H1 (cell line): Measurements from ENCODE around the gene HADHA. TPM values are rescaled to one million over a fixed set of nuclear protein-coding genes. Genes with fewer than 3 reads are reported as not detected.

ENCODE experiments used
- CTCF ChIA-PET: fragments of 300-600 bp; sonication (Branson Sonifier 250); formaldehyde crosslinking; loops from one replicate; lab custom pipeline; 2021; ENCODE audit not compliant: partially characterized antibody; lab: Charles Lee
- POLR2A ChIA-PET: fragments of 300-600 bp; sonication (Branson Sonifier 250); formaldehyde crosslinking; loops from one replicate; lab custom pipeline; 2021; ENCODE audit warnings: inconsistent platforms; ENCODE audit not compliant: partially characterized antibody; lab: Charles Lee
- DNase-seq, 2 experiments: peaks; one replicate each; pipeline versions ENCODE4 v3.0.0 to v3.0.0-alpha.2; 2010 to 2022; ENCODE audit warnings: low spot score in 2 of 2, low read depth in 1 of 2, mixed read lengths in 1 of 2
- FAIRE-seq: peaks from 2 replicates; lab custom pipeline; 2011; peaks lifted over from hg19 to GRCh38; lab: Jason Lieb, UNC
- H2AFZ ChIP-seq: 2 replicates; pipeline ENCODE4 v1.8.1; 2012; ENCODE audit warnings: low read length, inconsistent platforms
- H2AK5ac ChIP-seq: 2 replicates; pipeline ENCODE4 v1.6.1; 2013; ENCODE audit warnings: low read depth, low read length
- H2BK120ac ChIP-seq: replicated peaks from 2 replicates; pipeline ENCODE3; 2013; ENCODE audit warnings: low read depth, low read length, inconsistent platforms
- H2BK12ac ChIP-seq: 2 replicates; pipeline ENCODE4 v1.6.1; 2013; ENCODE audit warnings: low read depth, low read length
- H2BK15ac ChIP-seq: 2 replicates; pipeline ENCODE4 v1.6.1; 2013; ENCODE audit warnings: low read length
- H2BK20ac ChIP-seq: 2 replicates; pipeline ENCODE4 v1.6.1; 2013; ENCODE audit warnings: low read length
- H2BK5ac ChIP-seq: 2 replicates; pipeline ENCODE4 v1.6.1; 2013; ENCODE audit warnings: low read depth, low read length
- H3K14ac ChIP-seq: 2 replicates; pipeline ENCODE4 v1.6.1; 2013; ENCODE audit warnings: inconsistent platforms; ENCODE audit not compliant: insufficient read length
- H3K18ac ChIP-seq: 2 replicates; pipeline ENCODE4 v1.6.1; 2013; ENCODE audit warnings: low read length; ENCODE audit errors: extremely low read depth
- H3K23ac ChIP-seq: 2 replicates; pipeline ENCODE4 v1.6.1; 2013; ENCODE audit warnings: inconsistent platforms; ENCODE audit not compliant: insufficient read length
- H3K23me2 ChIP-seq: 2 replicates; pipeline ENCODE4 v1.6.1; 2013; ENCODE audit warnings: low read depth, low read length
- H3K27ac ChIP-seq: 2 replicates; pipeline ENCODE4 v1.6.1; 2011; ENCODE audit warnings: low read depth, low read length, inconsistent platforms
- H3K27me3 ChIP-seq, 4 experiments: replicated peaks in 1 of 4; 1 replicate in 1 of 4; 2 replicates in 3 of 4; pipeline versions ENCODE4 v1.6.1 to v1.8.1; 2011 to 2013; ENCODE audit warnings: low read length in 3 of 4, mild to moderate bottlenecking in 3 of 4, inconsistent platforms in 2 of 4, mixed read lengths in 2 of 4, moderate library complexity in 1 of 4; ENCODE audit not compliant: control insufficient read depth in 3 of 4, insufficient read depth in 3 of 4; ENCODE audit errors: extremely low read depth in 1 of 4
- H3K36me3 ChIP-seq, 4 experiments: 2 replicates each; pipeline versions ENCODE4 v1.6.1 to v1.8.1; 2011 to 2013; ENCODE audit warnings: mild to moderate bottlenecking in 4 of 4, low read length in 3 of 4, moderate library complexity in 2 of 4, control low read depth in 1 of 4, inconsistent platforms in 1 of 4; ENCODE audit not compliant: insufficient read depth in 4 of 4, control insufficient read depth in 2 of 4
- H3K4ac ChIP-seq: replicated peaks from 2 replicates; pipeline ENCODE3; 2013; ENCODE audit warnings: low read length, low read depth, mixed read lengths, inconsistent platforms; ENCODE audit not compliant: insufficient read length
- H3K4me1 ChIP-seq, 4 experiments: replicated peaks in 1 of 4; 1 replicate in 1 of 4; 2 replicates in 3 of 4; pipeline versions ENCODE4 v1.6.1 to v1.8.1; 2011 to 2013; ENCODE audit warnings: low read length in 3 of 4, inconsistent platforms in 2 of 4, mixed read lengths in 1 of 4; ENCODE audit not compliant: insufficient read depth in 4 of 4, control insufficient read depth in 3 of 4
- H3K4me2 ChIP-seq, 2 experiments: 2 replicates each; pipeline versions ENCODE4 v1.6.1 to v1.8.1; 2011 to 2013; ENCODE audit warnings: low read depth in 2 of 2, low read length in 2 of 2, control low read depth in 1 of 2, inconsistent platforms in 1 of 2, mild to moderate bottlenecking in 1 of 2; ENCODE audit not compliant: insufficient read depth in 1 of 2
- H3K4me3 ChIP-seq, 4 experiments: fragments of 200-600, 300-600 bp in 1 of 4; sonication (generic), shearing (Covaris generic), sonication (Bioruptor Twin) in 1 of 4; 2 replicates each; pipeline versions ENCODE4 v1.5.1 to v1.8.1; 2011 to 2016; ENCODE audit warnings: low read length in 4 of 4, low read depth in 3 of 4, control low read depth in 2 of 4, inconsistent platforms in 2 of 4, mild to moderate bottlenecking in 2 of 4, mixed read lengths in 1 of 4, moderate library complexity in 1 of 4; ENCODE audit not compliant: insufficient read depth in 2 of 4; ENCODE audit errors: extremely low read depth in 1 of 4
- H3K56ac ChIP-seq: replicated peaks from 2 replicates; pipeline ENCODE3; 2013; ENCODE audit warnings: low read depth, mild to moderate bottlenecking, mixed read lengths, low read length, inconsistent platforms; ENCODE audit not compliant: insufficient read length
- H3K79me1 ChIP-seq: 2 replicates; pipeline ENCODE4 v1.6.1; 2013; ENCODE audit warnings: low read depth, low read length, control low read depth
- H3K79me2 ChIP-seq, 2 experiments: 2 replicates each; pipeline versions ENCODE4 v1.6.1 to v1.8.1; 2012 to 2013; ENCODE audit warnings: low read length in 2 of 2, mild to moderate bottlenecking in 2 of 2, inconsistent platforms in 1 of 2; ENCODE audit not compliant: insufficient read depth in 2 of 2, control insufficient read depth in 1 of 2
- H3K9ac ChIP-seq, 4 experiments: replicated peaks in 1 of 4; 1 replicate in 1 of 4; 2 replicates in 3 of 4; pipeline versions ENCODE4 v1.6.1 to v1.8.1; 2011 to 2013; ENCODE audit warnings: low read depth in 3 of 4, low read length in 3 of 4, control low read depth in 2 of 4, mild to moderate bottlenecking in 2 of 4, moderate library complexity in 2 of 4, inconsistent platforms in 1 of 4; ENCODE audit errors: extremely low read depth in 1 of 4
- H3K9me3 ChIP-seq, 2 experiments: 2 replicates each; pipeline versions ENCODE4 v1.6.1 to v1.8.1; 2012 to 2013; ENCODE audit warnings: mild to moderate bottlenecking in 2 of 2, moderate library complexity in 2 of 2, control low read depth in 1 of 2, inconsistent platforms in 1 of 2, low read depth in 1 of 2, low read length in 1 of 2, mixed read lengths in 1 of 2; ENCODE audit not compliant: insufficient read depth in 2 of 2
- H4K20me1 ChIP-seq, 2 experiments: replicated peaks in 1 of 2; 2 replicates each; pipeline versions ENCODE3 to v1.8.1; 2011 to 2013; ENCODE audit warnings: inconsistent platforms in 2 of 2, low read length in 2 of 2, mild to moderate bottlenecking in 1 of 2; ENCODE audit not compliant: insufficient read depth in 2 of 2, control insufficient read depth in 1 of 2
- H4K5ac ChIP-seq: 2 replicates; pipeline ENCODE4 v1.6.1; 2013; ENCODE audit warnings: low read length, low read depth, mixed read lengths, inconsistent platforms; ENCODE audit not compliant: insufficient read length
- H4K8ac ChIP-seq: 2 replicates; pipeline ENCODE4 v1.8.0; 2013; ENCODE audit warnings: mild to moderate bottlenecking, moderate library complexity, low read length, inconsistent platforms; ENCODE audit not compliant: insufficient read depth; ENCODE audit errors: extremely low read depth
- H4K91ac ChIP-seq: replicated peaks from 2 replicates; pipeline ENCODE3; 2013; ENCODE audit warnings: low read length, mixed read lengths, inconsistent platforms; ENCODE audit not compliant: insufficient read length
- BACH1 ChIP-seq: IDR thresholded peaks from 2 replicates; pipeline ENCODE4 v1.6.1; 2012; ENCODE audit warnings: low read length, improper control_type of control experiment
- BCL11A ChIP-seq, 2 experiments: IDR thresholded peaks; one replicate each; pipeline ENCODE4 v1.6.1; 2011; ENCODE audit warnings: low read depth in 2 of 2, low read length in 2 of 2, mild to moderate bottlenecking in 2 of 2
- BRCA1 ChIP-seq: IDR thresholded peaks from 2 replicates; pipeline ENCODE4 v1.6.1; 2012; ENCODE audit warnings: low read depth, low read length, improper control_type of control experiment
- HDAC2 ChIP-seq, 2 experiments: fragments of 300-600 bp in 1 of 2; sonication (generic) in 1 of 2; IDR thresholded peaks; 2 replicates each; pipeline ENCODE4 v1.6.1; 2011 to 2012; ENCODE audit warnings: low read depth in 2 of 2, low read length in 2 of 2, mild to moderate bottlenecking in 2 of 2, moderate library complexity in 2 of 2, borderline replicate concordance in 1 of 2, inconsistent platforms in 1 of 2
- KDM1A ChIP-seq: fragments of 200-600, 300-600 bp; sonication (generic); IDR thresholded peaks from 2 replicates; pipeline ENCODE4 v1.7.1; 2016; ENCODE audit warnings: mild to moderate bottlenecking, low read length, borderline replicate concordance
- KDM4A ChIP-seq: IDR thresholded peaks from one replicate; pipeline ENCODE4 v1.7.1; 2012; ENCODE audit warnings: low read depth, mild to moderate bottlenecking, moderate library complexity, low read length, inconsistent platforms; ENCODE audit not compliant: severe bottlenecking
- KDM5A ChIP-seq: fragments of 200-600 bp; IDR thresholded peaks from 2 replicates; pipeline ENCODE4 v1.7.1; 2012; ENCODE audit warnings: mild to moderate bottlenecking, low read length, inconsistent platforms, mixed read lengths
- RFX5 ChIP-seq: IDR thresholded peaks from 2 replicates; pipeline ENCODE4 v1.6.1; 2011; ENCODE audit warnings: low read depth, low read length, improper control_type of control experiment, borderline replicate concordance
- SAP30 ChIP-seq: fragments of 300-600 bp; sonication (generic); IDR thresholded peaks from 2 replicates; pipeline ENCODE4 v1.7.1; 2012; ENCODE audit warnings: low read length, moderate library complexity, mild to moderate bottlenecking, inconsistent platforms; ENCODE audit not compliant: insufficient read depth, insufficient replicate concordance
- TAF7 ChIP-seq: optimal IDR thresholded peaks from 2 replicates; pipeline ENCODE3; 2011; ENCODE audit warnings: low read depth, mild to moderate bottlenecking, inconsistent platforms, low read length, moderate library complexity, borderline replicate concordance
- TEAD4 ChIP-seq: IDR thresholded peaks from 2 replicates; pipeline ENCODE4 v1.6.1; 2012; ENCODE audit warnings: low read depth, low read length, inconsistent platforms, mixed read lengths
- WGBS, 2 experiments: shearing (Covaris generic) in 1 of 2; methylation state at CpG; one replicate each; pipeline versions ENCODE4 v1.1.6 to v1.1.7; 2013 to 2015; ENCODE audit warnings: low lambda C conversion rate in 2 of 2, mixed read lengths in 2 of 2, inconsistent platforms in 1 of 2, low coverage in 1 of 2, missing lambda C conversion rate in 1 of 2; ENCODE audit not compliant: insufficient replicate concordance in 2 of 2, insufficient coverage in 1 of 2, insufficient read length in 1 of 2; ENCODE audit errors: extremely low coverage in 1 of 2, missing lambda C conversion rate in 1 of 2; 5-methylcytosine and 5-hydroxymethylcytosine counted together
- polyA plus RNA-seq, 7 experiments: library from polyadenylated mRNA; depleted of rRNA in 3 of 7; stranded (reverse) in 5 of 7; unstranded in 2 of 7; fragments of >200 nt in 5 of 7; fragments of 200-250 nt in 2 of 7; gene quantifications; 1 replicate in 5 of 7; 2 replicates in 1 of 7; 4 replicates in 1 of 7; pipeline versions ENCODE4 v1.2.1 to v1.2.3, GENCODE V29; 2011 to 2013; ENCODE audit warnings: missing spikeins in 2 of 7, mixed read lengths in 2 of 7
- total RNA-seq: library from RNA; stranded (reverse); fragmentation: NEBNext Ultra II Directional; extraction: Animal tissue kit (Norgen Biotek cat#: 25700); gene quantifications from 2 replicates; pipeline ENCODE4 v1.2.1, GENCODE V29; 2021
- TF ChIP-seq, protein P1 (sequence below): IDR thresholded peaks from 2 replicates; pipeline ENCODE4 v1.6.1; 2012; ENCODE audit warnings: low read length, inconsistent platforms

HADHA gene
- total and polyA plus RNA-seq, 2 of the 8 experiments (the other 6 are each of a cell fraction or from before 2014, with no cell fraction given) = 64.6 to 131 TPM

DNA sequence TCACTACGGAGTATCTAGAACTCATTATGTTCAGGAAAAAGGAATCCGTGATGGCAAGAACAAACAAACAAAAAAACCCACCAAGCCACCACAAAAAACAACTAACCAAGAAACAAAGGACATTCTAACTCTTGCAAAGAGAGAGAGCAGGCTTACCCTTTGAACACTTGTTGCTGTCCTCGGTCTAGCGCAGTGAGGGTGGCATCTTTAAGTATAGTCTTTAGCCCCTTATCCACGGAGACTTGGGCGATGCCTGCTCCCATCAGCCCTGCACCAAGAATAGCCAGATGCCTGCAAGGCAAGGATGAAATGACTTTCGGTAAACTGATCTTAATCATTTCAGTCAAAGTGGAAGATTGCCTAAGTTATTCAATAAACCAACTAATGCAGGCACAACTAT, 40.5 kb downstream of the HADHA start:
- H2BK5ac ChIP-seq = no peak overlapping the region
- H2BK15ac ChIP-seq = no peak overlapping the region
- H4K5ac ChIP-seq = no peak overlapping the region
- 0 out of 2 replicates have a peak, but pooled peaks cover 1% of the 10 kb centered on the region for H3K23me2 ChIP-seq
- CTCF ChIA-PET = no interaction called here
- H4K20me1 ChIP-seq = peaks cover 0 to 2% of the 10 kb centered on the region in 2 experiments
- H3K36me3 ChIP-seq = peaks cover 0 to 54% (median 26%) of the 10 kb centered on the region in 4 experiments; a peak in 7 of 8 replicates
- no peaks in the 10 kb centered on the region for H3K27me3 ChIP-seq
- no peaks in the 10 kb centered on the region for H3K4me1 ChIP-seq
- H4K8ac ChIP-seq = no peak overlapping the region
- H3K56ac ChIP-seq = no peak overlapping the region
- H3K4me3 ChIP-seq = no peak overlapping the region
- no peak overlapping the region for H2AFZ ChIP-seq
- no peak overlapping the region for H2BK20ac ChIP-seq
- no peaks in the 10 kb centered on the region for H3K9me3 ChIP-seq
- WGBS, 2 experiments = 82% methylated on average over 7 of the region's 7 CpGs; no CpG with 5 or more reads in 1 of the 2 experiments
- no peak overlapping the region for H3K4me2 ChIP-seq
- H2AK5ac ChIP-seq = no peak overlapping the region
- no peak for FAIRE-seq
- no peak overlapping the region for H2BK120ac ChIP-seq
- H3K27ac ChIP-seq = no peak overlapping the region
- no peak overlapping the region for H2BK12ac ChIP-seq
- no peak overlapping the region for H3K23ac ChIP-seq
- POLR2A ChIA-PET = no interaction called here
- H3K79me1 ChIP-seq = no peaks in the 10 kb centered on the region
- no peak for DNase-seq
- no peak overlapping the region for H3K18ac ChIP-seq
- H3K4ac ChIP-seq = no peak overlapping the region
- H3K14ac ChIP-seq = no peak overlapping the region
- no peaks in the 10 kb centered on the region for H3K79me2 ChIP-seq
- H3K9ac ChIP-seq = no peak overlapping the region
- no peak overlapping the region for H4K91ac ChIP-seq
- TF ChIP-seq, protein P1, sequence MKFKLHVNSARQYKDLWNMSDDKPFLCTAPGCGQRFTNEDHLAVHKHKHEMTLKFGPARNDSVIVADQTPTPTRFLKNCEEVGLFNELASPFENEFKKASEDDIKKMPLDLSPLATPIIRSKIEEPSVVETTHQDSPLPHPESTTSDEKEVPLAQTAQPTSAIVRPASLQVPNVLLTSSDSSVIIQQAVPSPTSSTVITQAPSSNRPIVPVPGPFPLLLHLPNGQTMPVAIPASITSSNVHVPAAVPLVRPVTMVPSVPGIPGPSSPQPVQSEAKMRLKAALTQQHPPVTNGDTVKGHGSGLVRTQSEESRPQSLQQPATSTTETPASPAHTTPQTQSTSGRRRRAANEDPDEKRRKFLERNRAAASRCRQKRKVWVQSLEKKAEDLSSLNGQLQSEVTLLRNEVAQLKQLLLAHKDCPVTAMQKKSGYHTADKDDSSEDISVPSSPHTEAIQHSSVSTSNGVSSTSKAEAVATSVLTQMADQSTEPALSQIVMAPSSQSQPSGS = no peak
- TF ChIP-seq SAP30 = no peak
- no peak for TF ChIP-seq HDAC2 (IDR thresholded peaks at IDR 0.05; ENCODE audit: borderline replicate concordance in 1 of 2, low read depth in 2 of 2, low read length in 2 of 2)
- TF ChIP-seq KDM5A = no peak
- TF ChIP-seq BCL11A (IDR thresholded peaks at IDR 0.05; ENCODE audit: low read depth in 2 of 2, low read length in 2 of 2) = no peak
- no peak for TF ChIP-seq TEAD4
- no peak for TF ChIP-seq RFX5
- no peak for TF ChIP-seq TAF7
- TF ChIP-seq KDM1A = no peak
- no peak for TF ChIP-seq KDM4A
- no peak for TF ChIP-seq BRCA1
- no peak for TF ChIP-seq BACH1
